Measurements from ENCODE around the gene ZNF687. TPM values are rescaled to one million over a fixed set of nuclear protein-coding genes. Genes with fewer than 3 reads are reported as not detected.

ZNF687 gene
- total and polyA plus RNA-seq, 12 donors: 5.9 to 15.1 (median 12.8) TPM

GRCh38 chr1:151313501-151313900, 31.4 kb downstream of the ZNF687 start:
- intact Hi-C loops (cut with DNase I): loop anchor here in 1 of 10 donors (5.0 kb wide), 1 partner anchor 84 kb away; the partner anchor contains the start of gene PSMB4
- WGBS, 2 donors: 43 to 49% methylated on average over 2 of the region's 2 CpGs

GRCh38 chr1:151314137-151314875, 32.2 kb downstream of the ZNF687 start:
- Histone ChIP-seq H3K4me1 (peaks cover 38 to 72% (median 64%) of the 10 kb centered on the region in 9 donors), H3K4me3 (no peak overlapping the region), H3K9me3 (no peaks in the 10 kb centered on the region), H3K27me3 (no peaks in the 10 kb centered on the region), H3K27ac (peak overlapping the region in 9 of 10 donors; percentile 27 to 91 (median 68)), H3K36me3 (peaks cover 0 to 98% (median 19%) of the 10 kb centered on the region in 9 donors)
- 43 to 51% methylated on average over 3 of the region's 3 CpGs for WGBS, 2 donors
- peak; percentile 63 to 79 (median 71) for ATAC-seq
- no peak for TF ChIP-seq CTCF (IDR thresholded peaks at IDR 0.05)
- intact Hi-C loops (cut with DNase I): loop anchor here in 1 of 10 donors (5.0 kb wide), 1 partner anchor 83 kb away; the partner anchor contains the start of gene PSMB4
- DNase-seq: peak; percentile 77 to 78

More at GRCh38 chr1:151313501-151313900, 31.4 kb downstream of the ZNF687 start:
- Histone ChIP-seq H3K4me3 (no peak overlapping the region), H3K27me3 (no peaks in the 10 kb centered on the region), H3K9me3 (no peaks in the 10 kb centered on the region), H3K4me1 (peaks cover 38 to 80% (median 67%) of the 10 kb centered on the region in 9 donors), H3K27ac (peak overlapping the region in 9 of 10 donors; percentile 27 to 91 (median 68)), H3K36me3 (peaks cover 0 to 98% (median 23%) of the 10 kb centered on the region in 9 donors)
- no peak for TF ChIP-seq CTCF (IDR thresholded peaks at IDR 0.05)
- ATAC-seq: peak in 4 of 8 donors; percentile 8 to 19 (median 16)
- DNase-seq: no peak

GRCh38 chr1:151315565-151316235, 33.6 kb downstream of the ZNF687 start:
- H3K27me3 ChIP-seq: no peaks in the 10 kb centered on the region
- 78 to 81% methylated on average over 17 of the region's 17 CpGs for WGBS, 2 donors
- DNase-seq (no peak), ATAC-seq (no peak)
- H3K4me1 ChIP-seq: peaks cover 26 to 58% (median 54%) of the 10 kb centered on the region in 9 donors
- no peaks in the 10 kb centered on the region for H3K9me3 ChIP-seq
- no peak for TF ChIP-seq CTCF (IDR thresholded peaks at IDR 0.05)
- intact Hi-C loops (cut with DNase I): no loop called here
- peak overlapping the region in 2 of 10 donors; percentile 14 to 40 for H3K27ac ChIP-seq
- no peak overlapping the region for H3K4me3 ChIP-seq
- peaks cover 0 to 99% (median 19%) of the 10 kb centered on the region in 9 donors for H3K36me3 ChIP-seq

- no peak for ATAC-seq
- peaks cover 6 to 39% (median 21%) of the 10 kb centered on the region in 9 donors for H3K4me1 ChIP-seq
- H3K27me3 ChIP-seq: no peaks in the 10 kb centered on the region
- DNase-seq: no peak
- intact Hi-C loops (cut with DNase I): no loop called here
- no peaks in the 10 kb centered on the region for H3K9me3 ChIP-seq
- H3K36me3 ChIP-seq: peaks cover 0 to 100% (median 23%) of the 10 kb centered on the region in 9 donors
- no peak for TF ChIP-seq CTCF (IDR thresholded peaks at IDR 0.05)
- no peak overlapping the region for H3K4me3 ChIP-seq
- H3K27ac ChIP-seq: no peak overlapping the region
- 77 to 82% methylated on average over 3 of the region's 3 CpGs for WGBS, 2 donors
Observed at GRCh38 chr1:151318975-151319374, 36.9 kb downstream of the ZNF687 start.
